K562 (cell line): ENCODE data around the gene PSAP. TPM values are rescaled to one million over a fixed set of nuclear protein-coding genes. Genes with fewer than 3 reads are reported as not detected.

Experiments
- EHMT2 ChIP-seq: fragments of 450-650 bp; IDR thresholded peaks from 2 replicates; pipeline ENCODE4 v1.6.1; 2018; ENCODE audit warnings: antibody characterized with exemption
- RNF2 ChIP-seq: sonication (generic); IDR thresholded peaks from 2 replicates; pipeline ENCODE4 v1.6.1; 2016
- TBP ChIP-seq: optimal IDR thresholded peaks from 2 replicates; pipeline ENCODE3; 2011; ENCODE audit warnings: low read depth, low read length, improper control_type of control experiment
- TRIM25 ChIP-seq: fragments of 450-650 bp; IDR thresholded peaks from 2 replicates; pipeline ENCODE4 v1.7.0; 2016; ENCODE audit warnings: borderline replicate concordance
- UBTF ChIP-seq, 2 experiments: IDR thresholded peaks; 2 replicates each; pipeline ENCODE4 v1.6.1; 2012; ENCODE audit warnings: improper control_type of control experiment in 2 of 2, low read depth in 2 of 2, low read length in 2 of 2, borderline replicate concordance in 1 of 2
- ZNF384 ChIP-seq: IDR thresholded peaks from 2 replicates; pipeline ENCODE4 v1.6.1; 2012; ENCODE audit warnings: low read depth, low read length, improper control_type of control experiment
- polyA plus RNA-seq, 8 experiments: library from polyadenylated mRNA; depleted of rRNA in 4 of 8; stranded (reverse) in 5 of 8; unstranded in 3 of 8; fragments of >200 nt; fragmentation: Nextera tagmentation in 2 of 8; fragmentation: Illumina TruSeq in 1 of 8; extraction: Ambion mirVana in 2 of 8; extraction: Trizol in 1 of 8; gene quantifications; 2 replicates each; pipeline versions ENCODE4 v1.2.1 to v1.2.3, GENCODE V29; 2011 to 2014; ENCODE audit warnings: inconsistent platforms in 1 of 8, missing spikeins in 1 of 8
- total RNA-seq, 7 experiments: library from RNA; depleted of rRNA in 6 of 7; stranded (reverse); fragments of >200 nt in 6 of 7; fragmentation: Illumina TruSeq in 2 of 7; extraction: Trizol in 2 of 7; gene quantifications; 2 replicates each; pipeline versions ENCODE4 v1.2.1 to v1.2.3, GENCODE V29; 2011 to 2021; ENCODE audit warnings: low replicate concordance in 1 of 7
- TF ChIP-seq, protein P1 (sequence below): fragments of 450-650 bp; IDR thresholded peaks from 2 replicates; pipeline ENCODE4 v1.6.1; 2016; ENCODE audit warnings: antibody characterized with exemption

Gene PSAP
- total and polyA plus RNA-seq, 9 of the 15 experiments (the other 6 are each of a cell fraction or from before 2014, with no cell fraction given) = 245 to 700 (median 429) TPM

DNA sequence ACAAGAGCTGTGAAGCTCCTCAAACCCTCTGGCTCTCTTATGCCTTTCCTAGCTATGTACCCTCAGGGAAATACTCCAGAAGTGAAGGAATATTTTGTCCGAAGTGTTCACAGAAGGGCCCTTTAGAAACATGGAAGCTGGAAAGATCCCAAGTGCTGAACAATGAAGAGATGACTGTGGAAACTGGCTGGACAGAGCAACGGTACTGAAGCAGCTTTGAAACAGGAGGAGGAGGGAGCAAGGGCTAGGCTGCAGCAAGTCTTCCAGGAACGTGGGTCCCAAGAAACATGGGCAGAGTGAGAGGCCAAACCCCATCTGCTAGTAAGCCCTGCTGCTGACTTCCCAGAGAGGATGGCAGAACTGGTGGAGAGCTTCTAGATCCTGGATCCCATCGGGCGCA is 3.0 kb upstream of the PSAP start (continued):
- TF ChIP-seq TBP (peak; percentile 36), TRIM25 (no peak), RNF2 (no peak), ZNF384 (0 out of 2 replicates have a peak, but pooled peaks have one; percentile 20), EHMT2 (peak; percentile 78), UBTF (IDR thresholded peaks at IDR 0.05; ENCODE audit: borderline replicate concordance in 1 of 2, low read depth in 2 of 2, low read length in 2 of 2) (peak in 1 of 2 experiments; percentile 88; a peak in 2 of 4 replicates)
- TF ChIP-seq, protein P1, sequence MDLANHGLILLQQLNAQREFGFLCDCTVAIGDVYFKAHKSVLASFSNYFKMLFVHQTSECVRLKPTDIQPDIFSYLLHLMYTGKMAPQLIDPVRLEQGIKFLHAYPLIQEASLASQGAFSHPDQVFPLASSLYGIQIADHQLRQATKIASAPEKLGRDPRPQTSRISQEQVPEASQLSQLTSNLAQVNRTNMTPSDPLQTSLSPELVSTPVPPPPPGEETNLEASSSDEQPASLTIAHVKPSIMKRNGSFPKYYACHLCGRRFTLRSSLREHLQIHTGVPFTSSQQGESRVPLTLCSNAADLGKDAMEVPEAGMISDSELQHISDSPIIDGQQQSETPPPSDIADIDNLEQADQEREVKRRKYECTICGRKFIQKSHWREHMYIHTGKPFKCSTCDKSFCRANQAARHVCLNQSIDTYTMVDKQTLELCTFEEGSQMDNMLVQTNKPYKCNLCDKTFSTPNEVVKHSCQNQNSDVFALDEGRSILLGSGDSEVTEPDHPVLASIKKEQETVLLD = no peak
